HFFc6 (cell line): Measurements from ENCODE around the gene RAB20. TPM values are rescaled to one million over a fixed set of nuclear protein-coding genes. Genes with fewer than 3 reads are reported as not detected.

ENCODE experiments used
- DNase-seq: peaks from one replicate; pipeline ENCODE4 v3.0.0-alpha.2; 2018
- H3K27ac Mint-ChIP-seq: 2 replicates; pipeline ENCODE4 v1.8.0; 2020; ENCODE audit warnings: mild to moderate bottlenecking, mixed read lengths
- H3K27me3 Mint-ChIP-seq: 2 replicates; pipeline ENCODE4 v1.8.0; 2021; ENCODE audit warnings: mild to moderate bottlenecking, moderate library complexity, mixed read lengths; ENCODE audit not compliant: insufficient read depth
- H3K36me3 Mint-ChIP-seq: 2 replicates; pipeline ENCODE4 v1.8.0; 2021; ENCODE audit warnings: low read depth, mixed read lengths
- H3K4me1 Mint-ChIP-seq: 2 replicates; pipeline ENCODE4 v1.8.0; 2020; ENCODE audit warnings: low read depth, mixed read lengths
- H3K4me3 Mint-ChIP-seq: 2 replicates; pipeline ENCODE4 v1.8.0; 2020; ENCODE audit warnings: mild to moderate bottlenecking, moderate library complexity, mixed read lengths
- H3K9me3 Mint-ChIP-seq: 2 replicates; pipeline ENCODE4 v1.8.0; 2020; ENCODE audit warnings: mild to moderate bottlenecking, mixed read lengths
- total RNA-seq, 6 experiments: library from RNA; stranded (reverse); fragmentation: NEBNext Ultra II Directional; extraction: Animal tissue kit (Norgen Biotek cat#: 25700); gene quantifications; 2 replicates in 1 of 6; 3 replicates in 5 of 6; pipeline ENCODE4 v1.2.3, GENCODE V29; 2021
- TF ChIP-seq, protein P1 (sequence below): fragments of 200-600 bp; sonication (generic); IDR thresholded peaks from 2 replicates; pipeline ENCODE4 v1.5.0; 2021; ENCODE audit warnings: antibody characterized with exemption, mild to moderate bottlenecking

Gene RAB20
- total RNA-seq, 6 experiments from 2014 or later, result 0.40 to 1.0 (median 0.74) TPM

DNA sequence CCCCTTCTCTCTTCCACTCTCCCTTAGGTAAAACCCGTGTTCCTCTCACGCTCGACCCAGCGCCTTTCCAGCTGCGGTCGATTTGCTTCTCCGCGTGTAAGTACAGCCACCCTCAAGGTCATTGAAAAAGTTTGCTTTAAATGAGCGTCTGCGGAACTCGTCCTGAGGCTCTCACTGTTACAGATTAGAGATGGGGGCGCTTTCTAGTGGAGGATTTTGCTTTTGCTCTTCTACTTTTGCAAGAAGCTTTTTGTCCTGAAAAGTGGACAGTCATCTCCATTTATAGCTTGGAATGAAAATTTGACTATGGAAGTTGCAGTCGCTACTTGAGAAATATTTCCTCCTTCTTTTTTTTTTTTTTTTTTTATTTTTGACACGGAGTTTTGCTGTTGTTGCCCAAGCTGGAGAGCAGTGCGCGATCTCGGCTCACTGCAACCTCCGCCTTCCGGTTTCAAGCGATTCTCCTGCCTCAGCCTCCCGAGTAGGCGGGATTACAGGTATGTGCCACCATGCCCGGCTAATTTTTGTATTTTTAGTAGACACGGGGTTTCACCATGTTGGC lies 595 bp upstream of the RAB20 start:
- Mint-ChIP-seq H3K27ac (peak overlapping the region; percentile 43; the same call in 1 of the 2 replicates), H3K4me1 (peaks cover 25% of the 10 kb centered on the region), H3K27me3 (peaks cover 25% of the 10 kb centered on the region)

DNA sequence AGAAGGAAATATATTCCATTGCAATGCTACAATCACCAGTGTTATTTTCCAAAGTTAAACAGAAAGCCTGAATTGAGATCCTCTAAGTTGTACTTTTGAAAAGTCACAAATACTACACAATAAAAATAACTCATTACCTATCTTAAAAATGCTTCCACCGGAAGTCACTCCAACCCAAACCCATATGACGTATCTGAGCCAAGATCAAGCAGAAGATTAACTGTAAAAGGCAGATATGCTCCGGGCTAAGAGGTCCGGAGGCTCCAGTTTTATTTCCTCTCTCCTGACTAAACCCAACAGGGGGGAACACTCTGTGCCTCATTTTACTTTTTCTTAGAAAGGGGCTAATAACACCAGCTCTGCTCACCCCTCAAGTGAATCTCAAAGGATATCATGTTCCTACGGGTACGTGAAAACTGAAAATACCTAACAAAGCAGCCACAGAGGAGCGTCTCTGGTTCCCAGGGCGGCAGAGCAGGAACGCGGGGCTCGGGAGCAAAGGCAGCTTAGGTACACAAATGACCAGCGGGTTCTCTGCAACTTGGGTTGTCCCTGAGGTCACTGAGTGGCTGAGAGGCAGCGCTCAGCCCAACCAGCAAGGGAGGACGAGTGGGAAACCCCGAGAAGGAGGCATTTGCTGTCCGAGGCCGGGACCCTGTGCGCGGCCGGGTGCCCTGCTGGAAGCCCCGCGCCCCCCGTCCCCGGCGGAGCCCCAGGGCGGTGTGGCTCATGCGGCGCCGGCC lies 750 bp downstream of the RAB20 start:
- Mint-ChIP-seq H3K27ac (peak overlapping the region; percentile 43), H3K4me3 (peak overlapping the region; percentile 94), H3K9me3 (peaks cover 5% of the 10 kb centered on the region), H3K36me3 (no peaks in the 10 kb centered on the region), H3K4me1 (peaks cover 25% of the 10 kb centered on the region), H3K27me3 (peaks cover 21% of the 10 kb centered on the region)
- TF ChIP-seq, protein P1, sequence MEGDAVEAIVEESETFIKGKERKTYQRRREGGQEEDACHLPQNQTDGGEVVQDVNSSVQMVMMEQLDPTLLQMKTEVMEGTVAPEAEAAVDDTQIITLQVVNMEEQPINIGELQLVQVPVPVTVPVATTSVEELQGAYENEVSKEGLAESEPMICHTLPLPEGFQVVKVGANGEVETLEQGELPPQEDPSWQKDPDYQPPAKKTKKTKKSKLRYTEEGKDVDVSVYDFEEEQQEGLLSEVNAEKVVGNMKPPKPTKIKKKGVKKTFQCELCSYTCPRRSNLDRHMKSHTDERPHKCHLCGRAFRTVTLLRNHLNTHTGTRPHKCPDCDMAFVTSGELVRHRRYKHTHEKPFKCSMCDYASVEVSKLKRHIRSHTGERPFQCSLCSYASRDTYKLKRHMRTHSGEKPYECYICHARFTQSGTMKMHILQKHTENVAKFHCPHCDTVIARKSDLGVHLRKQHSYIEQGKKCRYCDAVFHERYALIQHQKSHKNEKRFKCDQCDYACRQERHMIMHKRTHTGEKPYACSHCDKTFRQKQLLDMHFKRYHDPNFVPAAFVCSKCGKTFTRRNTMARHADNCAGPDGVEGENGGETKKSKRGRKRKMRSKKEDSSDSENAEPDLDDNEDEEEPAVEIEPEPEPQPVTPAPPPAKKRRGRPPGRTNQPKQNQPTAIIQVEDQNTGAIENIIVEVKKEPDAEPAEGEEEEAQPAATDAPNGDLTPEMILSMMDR, result no peak
- DNase-seq, result no peak

More for the DNA sequence above, 595 bp upstream of the RAB20 start:
- peak; percentile 4 for DNase-seq
- no peaks in the 10 kb centered on the region for H3K36me3 Mint-ChIP-seq
- H3K4me3 Mint-ChIP-seq, result peak overlapping the region; percentile 94
- peaks cover under 1% of the 10 kb centered on the region; the same call in 1 of the 2 replicates for H3K9me3 Mint-ChIP-seq
- TF ChIP-seq, protein P1, result no peak

DNA sequence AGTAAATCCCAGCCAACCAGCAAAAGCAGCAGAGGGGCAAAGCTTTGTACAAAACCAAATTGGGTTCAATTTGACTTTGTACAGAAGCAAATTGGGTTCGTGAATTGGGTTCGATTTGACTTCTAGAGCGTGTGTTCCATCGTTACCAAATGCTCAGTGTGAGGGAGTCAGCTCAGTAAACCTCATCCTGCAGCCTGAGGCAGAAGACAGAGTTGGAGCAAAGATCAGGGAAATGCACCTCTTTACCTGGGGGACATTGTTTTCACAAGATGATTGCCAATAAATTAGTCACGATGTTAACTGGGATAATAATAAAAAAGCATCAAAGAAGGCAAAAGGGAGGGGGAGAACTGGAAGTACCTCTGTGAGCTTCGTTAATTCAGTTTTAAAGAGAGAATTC lies 1.5 kb downstream of the RAB20 start:
- Mint-ChIP-seq H3K36me3 (no peaks in the 10 kb centered on the region), H3K27me3 (peaks cover 17% of the 10 kb centered on the region), H3K27ac (no peak overlapping the region), H3K9me3 (peaks cover 5% of the 10 kb centered on the region), H3K4me3 (peak overlapping the region; percentile 94), H3K4me1 (peaks cover 25% of the 10 kb centered on the region)
- no peak for DNase-seq
- TF ChIP-seq, protein P1, result no peak

DNA sequence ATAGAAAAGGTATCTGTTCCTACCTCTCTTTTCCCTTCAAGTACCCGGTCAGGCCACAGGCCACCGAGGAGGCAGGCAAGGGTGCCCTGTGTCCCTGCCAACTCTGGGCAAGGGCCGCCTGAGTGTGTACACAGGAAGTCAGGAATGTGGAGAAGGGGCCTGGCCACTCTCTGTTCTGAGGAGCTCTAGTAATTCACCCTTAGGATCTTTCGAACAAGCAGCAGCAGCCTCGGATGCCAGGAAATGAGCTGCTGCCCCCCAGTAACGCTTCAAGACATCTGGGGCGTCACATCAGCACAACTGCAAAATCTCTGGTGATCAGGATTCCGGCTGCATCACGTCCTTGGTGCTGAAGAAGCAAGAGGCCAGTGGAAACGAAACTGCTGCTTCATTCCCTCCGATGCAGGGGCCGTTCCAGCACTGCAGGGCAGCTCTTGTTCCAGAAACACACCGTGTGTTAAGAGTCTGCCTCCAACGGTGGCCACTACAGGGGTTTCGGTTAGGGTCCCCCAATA lies 2.0 kb downstream of the RAB20 start:
- peaks cover 13% of the 10 kb centered on the region for H3K27me3 Mint-ChIP-seq
- no peaks in the 10 kb centered on the region for H3K36me3 Mint-ChIP-seq
- peaks cover 25% of the 10 kb centered on the region for H3K4me1 Mint-ChIP-seq
- no peak overlapping the region for H3K27ac Mint-ChIP-seq
- H3K4me3 Mint-ChIP-seq, result peak overlapping the region; percentile 94
- no peak for DNase-seq
- TF ChIP-seq, protein P1, result no peak
- H3K9me3 Mint-ChIP-seq, result peaks cover 5% of the 10 kb centered on the region

DNA sequence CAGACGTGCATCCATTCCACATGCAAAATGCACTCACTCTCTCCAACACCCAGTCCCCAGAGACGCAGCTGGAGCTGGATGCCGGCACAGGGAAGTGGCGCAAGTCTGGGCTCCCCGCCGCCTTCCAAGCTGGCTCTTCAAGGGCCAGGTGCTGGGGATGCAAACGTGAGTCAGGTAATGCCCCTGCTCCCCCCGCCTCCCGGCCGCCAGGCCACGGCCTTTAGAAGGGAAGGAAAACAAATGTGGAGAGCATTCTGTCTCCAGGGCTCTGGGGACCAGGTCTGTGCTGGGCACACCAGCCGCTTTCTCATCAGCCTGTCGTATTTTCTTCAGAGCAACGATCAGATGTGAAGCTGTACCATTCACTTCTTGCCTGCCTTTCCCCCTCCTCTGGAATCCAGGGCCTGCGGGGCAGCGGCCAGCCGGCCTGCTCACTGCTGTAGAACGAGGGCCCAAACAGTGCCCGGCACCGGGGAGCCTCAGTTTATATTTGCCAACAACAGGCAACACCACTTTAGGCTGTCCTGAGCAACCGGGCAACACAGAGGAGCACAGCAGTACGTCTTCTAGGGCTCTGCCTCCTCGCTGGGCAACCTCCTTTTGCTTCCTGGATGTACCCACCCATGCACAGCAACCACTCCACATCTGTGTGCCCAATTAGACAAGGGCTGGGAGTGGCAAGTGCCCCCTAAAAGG lies 3.8 kb downstream of the RAB20 start:
- H3K4me3 Mint-ChIP-seq, result no peak overlapping the region
- TF ChIP-seq, protein P1, result no peak
- no peak for DNase-seq
- peaks cover 25% of the 10 kb centered on the region for H3K4me1 Mint-ChIP-seq
- no peaks in the 10 kb centered on the region for H3K36me3 Mint-ChIP-seq
- no peak overlapping the region for H3K27ac Mint-ChIP-seq
- peaks cover 5% of the 10 kb centered on the region for H3K9me3 Mint-ChIP-seq
- H3K27me3 Mint-ChIP-seq, result peaks cover 6% of the 10 kb centered on the region
